Measurements from ENCODE around the gene C21orf58.

C21orf58 gene

DNA sequence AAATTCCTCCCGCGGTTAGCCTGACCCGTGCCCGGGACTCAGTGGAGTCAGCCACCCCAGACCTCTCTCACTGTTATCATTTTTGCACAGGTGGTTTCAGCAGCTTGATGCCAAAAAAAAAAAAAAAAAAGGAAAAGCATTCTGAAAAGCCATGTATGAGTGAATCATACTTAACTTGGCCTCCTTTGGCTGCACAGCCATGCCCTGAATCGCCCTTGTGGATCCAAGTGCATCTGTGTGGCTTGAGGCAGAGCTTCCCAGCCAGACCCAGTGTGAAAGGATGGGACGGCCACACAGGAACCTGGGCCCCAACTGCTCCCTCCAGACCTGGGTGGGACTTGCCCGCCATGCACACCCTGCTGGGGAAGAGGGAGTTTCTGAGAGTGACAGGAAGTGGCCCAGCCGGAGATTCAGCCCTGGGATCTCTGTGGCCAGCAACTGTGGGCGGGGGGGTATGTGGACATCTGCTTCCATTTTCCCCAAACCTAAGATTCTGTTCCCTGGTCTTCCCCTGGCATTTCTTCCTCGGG lies 29.0 kb downstream of the C21orf58 start:
- DNase-seq: no peak

DNA sequence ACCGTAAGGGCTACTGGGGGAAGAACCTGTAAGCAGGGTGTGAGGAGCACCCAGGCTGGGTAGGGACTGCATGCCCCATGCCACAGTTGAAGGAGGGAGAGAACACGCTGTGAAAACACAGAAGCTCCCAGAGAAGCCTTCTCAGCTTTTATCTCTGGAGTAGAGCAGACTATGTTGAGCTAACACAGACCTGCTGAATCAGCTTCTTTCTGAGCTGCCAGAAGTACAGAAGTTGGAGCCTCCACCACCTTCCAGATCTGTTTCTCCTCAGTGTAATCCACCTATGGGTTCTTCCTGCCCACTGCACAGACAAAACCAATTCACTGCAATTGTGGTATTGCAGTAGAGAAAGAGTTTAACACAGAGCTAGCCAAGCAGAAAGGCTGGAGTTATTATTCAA lies 32.1 kb downstream of the C21orf58 start:
- DNase-seq: no peak

DNA sequence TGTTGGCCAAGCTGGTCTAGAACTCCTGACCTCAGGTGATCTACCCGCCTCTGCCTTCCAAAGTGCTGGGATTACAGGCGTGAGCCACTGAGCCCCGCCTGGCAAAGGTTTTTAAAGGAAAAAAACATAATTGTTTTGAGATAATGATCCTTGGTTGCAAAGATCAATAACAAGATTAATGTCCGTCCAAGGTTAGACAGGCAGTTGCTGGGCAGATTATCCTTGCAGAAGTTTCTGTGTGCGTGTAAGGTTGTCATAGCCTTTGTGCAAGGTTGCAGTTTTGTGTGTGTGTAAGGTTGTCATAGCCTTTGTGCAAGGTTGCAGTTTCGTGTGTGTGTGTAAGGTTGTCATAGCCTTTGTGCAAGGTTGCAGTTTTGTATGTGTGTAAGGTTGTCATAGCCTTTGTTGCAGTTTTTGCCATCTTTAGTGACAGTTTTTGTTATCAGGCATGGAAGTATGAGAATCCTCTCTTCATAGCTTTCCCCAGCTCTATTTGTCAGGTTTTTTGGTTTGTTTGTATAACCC lies 34.0 kb downstream of the C21orf58 start:
- DNase-seq: no peak

- no peak for DNase-seq
These were observed 36.1 kb downstream of the C21orf58 start for GRCh38 chr21:46287541-46287940.

DNA sequence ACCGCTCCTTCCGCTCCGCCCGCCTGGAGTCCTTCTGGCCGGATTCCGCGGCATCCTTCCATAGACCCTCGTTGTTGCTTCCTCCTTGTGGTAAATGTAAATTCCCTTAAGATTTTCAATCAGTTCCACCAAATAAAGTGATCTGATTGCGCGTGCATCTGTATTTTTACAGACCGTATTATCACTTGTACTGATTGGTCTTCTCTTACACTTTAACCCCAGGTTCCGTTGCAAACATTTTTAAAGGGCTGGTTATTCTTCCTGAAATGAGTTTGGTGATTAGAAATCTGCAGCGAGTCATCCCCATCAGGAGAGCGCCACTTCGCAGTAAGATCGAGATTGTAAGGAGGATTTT lies 37.0 kb downstream of the C21orf58 start:
- DNase-seq: no peak

GRCh38 chr21:46285761-46286647 lies 37.7 kb downstream of the C21orf58 start, which contains the start of gene YBEY:
Gene YBEY (plus strand): TSS chr21:46286342. CDS start chr21:46286914, 572 bp downstream.
- peak; percentile 78 for DNase-seq

DNA sequence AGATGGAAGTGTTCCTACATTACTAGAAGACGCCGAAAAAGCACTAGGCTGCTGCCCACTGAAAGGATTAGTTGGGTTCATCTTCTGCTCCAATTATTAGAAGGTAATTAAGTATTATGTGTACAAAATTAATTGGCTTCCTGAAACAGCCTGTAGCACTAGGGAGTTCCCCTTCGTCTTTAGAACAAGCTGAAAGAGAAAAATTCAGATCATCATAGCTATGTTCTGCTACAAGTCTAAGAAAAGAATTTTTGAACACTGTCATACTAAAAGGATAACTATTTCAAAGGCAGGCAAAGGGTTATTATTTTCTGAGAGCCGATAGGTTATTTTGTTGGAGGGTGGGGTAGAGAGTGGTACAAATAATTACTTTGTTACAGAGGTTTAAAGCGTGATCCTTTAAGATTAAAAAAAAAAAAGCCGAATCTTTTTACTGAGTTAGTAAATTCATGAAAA lies 38.4 kb downstream of the C21orf58 start, which contains the start of gene MCM3AP:
Gene MCM3AP (minus strand): TSS at position 406 of the 456 bp plus-strand sequence. CDS start 325 bp downstream, at position 81.
- DNase-seq: no peak

GRCh38 chr21:46284733-46285132 lies 38.9 kb downstream of the C21orf58 start:
- DNase-seq: no peak

DNA sequence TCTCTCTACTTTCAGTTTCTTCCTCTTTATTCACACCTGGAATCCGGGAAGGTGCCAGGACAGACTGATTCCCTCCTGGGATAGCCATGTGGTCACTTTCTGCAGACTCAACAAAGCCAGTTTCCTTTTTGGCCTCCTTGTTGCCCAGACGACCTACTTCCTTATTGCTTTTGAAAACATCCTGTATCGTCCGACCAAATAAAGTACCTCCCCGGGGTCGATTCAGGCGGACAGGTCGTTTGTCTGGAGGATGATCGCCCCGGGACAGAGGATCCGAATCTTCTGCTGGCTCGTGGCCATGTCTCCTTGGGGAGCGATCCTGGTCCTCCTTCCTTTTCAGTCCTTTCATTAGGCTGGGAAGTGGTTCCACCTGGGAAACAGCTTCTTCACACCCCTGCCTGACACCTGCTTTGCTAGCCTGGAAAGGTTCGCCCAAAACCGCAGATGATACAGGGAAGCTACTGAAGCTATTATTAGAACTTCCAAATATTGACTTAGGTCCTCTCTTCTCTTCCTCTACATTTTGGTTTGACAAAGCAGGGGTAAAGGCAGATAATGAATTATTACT lies 39.5 kb downstream of the C21orf58 start:
- DNase-seq: no peak

- DNase-seq: no peak
These were observed 48.8 kb downstream of the C21orf58 start for GRCh38 chr21:46274797-46275390.

DNA sequence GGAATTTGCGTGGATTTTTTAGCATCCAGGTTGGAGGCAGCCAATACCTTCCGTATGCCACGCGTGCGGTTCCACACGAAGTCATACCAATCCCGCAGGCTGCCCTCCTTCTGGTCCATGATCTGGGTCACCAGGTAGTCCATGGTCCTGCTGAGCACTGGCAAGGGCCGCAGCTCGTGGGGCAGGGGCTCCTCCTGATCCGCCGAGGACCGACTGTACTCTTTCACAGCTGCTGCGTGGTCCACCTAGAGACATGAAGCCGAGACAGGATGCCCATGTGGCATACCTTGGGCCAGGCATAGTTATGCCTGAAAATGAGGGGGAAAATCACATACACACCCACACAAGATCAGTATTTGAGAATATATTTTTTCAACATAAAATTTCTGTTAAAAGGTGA lies 50.3 kb downstream of the C21orf58 start:
- no peak for DNase-seq

GRCh38 chr21:46269466-46269865 lies 54.2 kb downstream of the C21orf58 start:
- no peak for DNase-seq

GRCh38 chr21:46268371-46268770 lies 55.3 kb downstream of the C21orf58 start:
- no peak for DNase-seq

- DNase-seq: no peak
These were observed 56.7 kb downstream of the C21orf58 start for GRCh38 chr21:46266946-46267345.

GRCh38 chr21:46265736-46266525 lies 57.7 kb downstream of the C21orf58 start:
- DNase-seq: no peak

DNA sequence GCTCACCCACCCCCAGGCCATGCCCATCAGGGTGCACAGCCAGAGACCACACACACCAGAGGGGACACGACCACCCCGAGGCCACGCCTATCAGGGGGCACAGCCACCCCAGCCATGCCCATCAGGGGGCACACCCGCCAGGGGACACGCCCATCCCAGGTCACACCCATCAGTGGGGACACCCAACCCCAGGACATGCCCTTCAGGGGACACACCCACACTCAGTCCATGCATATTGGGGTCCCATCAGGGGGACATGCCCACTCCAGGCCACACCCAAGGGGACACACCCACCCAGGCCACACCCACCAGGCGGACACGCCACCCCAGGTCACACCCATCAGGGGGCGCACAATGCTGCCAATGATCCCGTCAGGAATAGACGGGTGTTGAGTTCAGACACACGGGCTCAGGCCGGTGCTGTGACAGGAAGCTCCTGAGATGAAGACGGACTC lies 59.0 kb downstream of the C21orf58 start:
- DNase-seq: no peak

DNA sequence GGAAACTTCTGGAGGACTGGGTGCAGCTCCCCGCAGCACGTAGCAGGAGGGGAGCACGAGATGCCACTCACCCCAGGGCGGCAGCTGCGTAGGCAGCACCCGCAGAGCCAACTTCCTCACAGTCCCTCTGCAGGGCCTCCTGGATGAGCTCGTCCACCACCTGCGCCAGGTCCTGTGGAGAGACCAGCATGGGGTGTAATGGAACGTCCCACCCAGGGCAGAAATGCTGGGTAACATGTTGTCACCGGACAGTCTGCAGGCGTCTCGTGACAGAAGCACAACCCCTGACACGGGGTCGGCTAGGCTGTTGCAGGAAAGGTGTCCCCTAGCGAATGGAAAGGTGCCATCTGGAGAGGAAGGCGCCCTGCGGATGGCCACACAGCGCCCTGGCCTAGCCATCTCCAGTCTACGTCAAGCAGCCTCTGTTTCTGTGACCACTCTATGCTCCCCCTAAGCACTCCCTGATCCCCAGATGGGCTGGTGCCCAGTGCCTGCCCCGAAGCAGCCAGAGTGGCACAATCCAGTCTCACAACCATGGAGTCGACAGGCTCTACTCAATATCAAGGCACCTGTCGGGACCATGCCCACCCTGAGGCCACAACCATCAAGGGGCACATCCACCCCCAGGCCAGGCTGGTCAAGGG lies 59.5 kb downstream of the C21orf58 start:
- DNase-seq: no peak

- no peak for DNase-seq
These were observed 67.1 kb downstream of the C21orf58 start for GRCh38 chr21:46256501-46256994.

DNA sequence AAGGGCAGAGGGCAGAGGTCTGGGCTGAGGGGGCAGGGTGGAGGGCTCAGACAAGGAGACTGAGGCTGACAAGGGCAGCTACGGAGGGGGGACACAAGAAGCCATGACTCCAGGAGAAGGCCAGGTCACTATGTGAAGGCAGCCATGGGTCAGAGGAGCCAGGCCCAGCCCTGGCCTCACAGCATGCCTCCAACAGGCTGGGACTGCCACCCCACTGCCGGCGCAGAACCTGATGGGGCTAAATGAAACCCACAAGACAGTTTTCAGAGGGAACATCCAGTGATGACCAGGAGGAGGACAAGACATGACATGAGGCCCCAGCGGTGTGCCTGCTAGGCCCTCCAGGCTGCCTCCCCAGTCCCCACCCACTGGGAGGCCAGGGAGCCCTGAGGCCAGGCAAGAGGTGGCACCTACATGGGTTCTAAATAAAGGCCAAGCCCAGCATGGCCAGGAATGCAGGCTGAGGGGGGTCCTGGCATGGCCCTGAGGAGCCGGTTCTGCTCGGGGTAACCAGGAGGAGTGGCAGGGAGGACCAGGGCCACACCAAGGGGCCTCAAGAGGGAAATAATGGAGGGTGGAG lies 67.8 kb downstream of the C21orf58 start:
- no peak for DNase-seq

GRCh38 chr21:46255166-46255565 lies 68.5 kb downstream of the C21orf58 start:
- DNase-seq: no peak
